B cell (primary cell): ENCODE results near the gene CFTR.

Experiments
- EZH2 ChIP-seq: IDR thresholded peaks from 2 replicates; pipeline ENCODE4 v1.6.1; 2012; ENCODE audit warnings: borderline replicate concordance, low read depth, mild to moderate bottlenecking, moderate library complexity, low read length; ENCODE audit not compliant: insufficient read depth, poor library complexity, severe bottlenecking
- TF ChIP-seq, protein P1 (sequence below): fragments of 200-600 bp; IDR thresholded peaks from one replicate; pipeline ENCODE4 v1.8.0; 2022; ENCODE audit warnings: antibody characterized with exemption, mild to moderate bottlenecking

DNA sequence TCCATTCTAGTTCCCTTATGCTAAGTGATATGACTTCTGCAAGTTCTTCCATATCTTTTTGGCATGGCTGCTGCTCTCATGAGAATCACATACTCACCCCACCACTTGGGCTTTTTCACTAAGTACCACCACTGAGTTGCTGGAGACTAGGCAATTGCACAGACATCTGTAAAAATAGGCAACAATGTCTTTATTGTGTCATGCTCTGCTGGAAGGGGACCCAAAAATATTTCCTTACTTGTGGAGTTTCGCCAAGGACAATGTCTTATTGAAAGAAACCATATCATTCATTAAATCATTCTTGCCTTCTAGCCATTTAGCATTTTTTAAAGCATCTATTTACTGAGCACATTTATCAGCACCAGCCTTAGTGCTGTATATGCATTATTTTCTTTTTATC, 35.2 kb upstream of the CFTR start:
- no peak for TF ChIP-seq EZH2
- TF ChIP-seq, protein P1, sequence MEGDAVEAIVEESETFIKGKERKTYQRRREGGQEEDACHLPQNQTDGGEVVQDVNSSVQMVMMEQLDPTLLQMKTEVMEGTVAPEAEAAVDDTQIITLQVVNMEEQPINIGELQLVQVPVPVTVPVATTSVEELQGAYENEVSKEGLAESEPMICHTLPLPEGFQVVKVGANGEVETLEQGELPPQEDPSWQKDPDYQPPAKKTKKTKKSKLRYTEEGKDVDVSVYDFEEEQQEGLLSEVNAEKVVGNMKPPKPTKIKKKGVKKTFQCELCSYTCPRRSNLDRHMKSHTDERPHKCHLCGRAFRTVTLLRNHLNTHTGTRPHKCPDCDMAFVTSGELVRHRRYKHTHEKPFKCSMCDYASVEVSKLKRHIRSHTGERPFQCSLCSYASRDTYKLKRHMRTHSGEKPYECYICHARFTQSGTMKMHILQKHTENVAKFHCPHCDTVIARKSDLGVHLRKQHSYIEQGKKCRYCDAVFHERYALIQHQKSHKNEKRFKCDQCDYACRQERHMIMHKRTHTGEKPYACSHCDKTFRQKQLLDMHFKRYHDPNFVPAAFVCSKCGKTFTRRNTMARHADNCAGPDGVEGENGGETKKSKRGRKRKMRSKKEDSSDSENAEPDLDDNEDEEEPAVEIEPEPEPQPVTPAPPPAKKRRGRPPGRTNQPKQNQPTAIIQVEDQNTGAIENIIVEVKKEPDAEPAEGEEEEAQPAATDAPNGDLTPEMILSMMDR = no peak
